ENCODE data around the gene UGT1A7.

DNA sequence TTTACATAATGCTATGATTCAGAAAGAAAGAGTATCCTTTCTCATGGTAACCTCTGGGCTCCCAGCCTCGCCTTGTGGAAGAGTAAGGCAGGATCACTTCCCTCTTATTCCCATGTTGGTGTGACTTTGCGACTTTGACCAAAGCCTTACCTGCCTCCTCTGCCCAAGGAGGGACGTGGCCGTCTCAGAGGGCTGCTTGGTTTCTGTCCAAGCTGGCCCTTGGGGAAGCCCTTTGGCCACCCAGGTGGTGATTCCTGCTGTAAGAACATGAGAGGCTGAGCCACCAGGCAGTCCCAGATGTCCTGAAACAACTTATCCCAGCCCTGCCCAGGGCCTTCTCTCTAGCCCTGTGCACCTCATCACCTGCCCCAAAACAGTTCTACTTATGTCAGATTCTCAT lies 17.0 kb downstream of the UGT1A7 start:
- TF ChIP-seq, protein P1, sequence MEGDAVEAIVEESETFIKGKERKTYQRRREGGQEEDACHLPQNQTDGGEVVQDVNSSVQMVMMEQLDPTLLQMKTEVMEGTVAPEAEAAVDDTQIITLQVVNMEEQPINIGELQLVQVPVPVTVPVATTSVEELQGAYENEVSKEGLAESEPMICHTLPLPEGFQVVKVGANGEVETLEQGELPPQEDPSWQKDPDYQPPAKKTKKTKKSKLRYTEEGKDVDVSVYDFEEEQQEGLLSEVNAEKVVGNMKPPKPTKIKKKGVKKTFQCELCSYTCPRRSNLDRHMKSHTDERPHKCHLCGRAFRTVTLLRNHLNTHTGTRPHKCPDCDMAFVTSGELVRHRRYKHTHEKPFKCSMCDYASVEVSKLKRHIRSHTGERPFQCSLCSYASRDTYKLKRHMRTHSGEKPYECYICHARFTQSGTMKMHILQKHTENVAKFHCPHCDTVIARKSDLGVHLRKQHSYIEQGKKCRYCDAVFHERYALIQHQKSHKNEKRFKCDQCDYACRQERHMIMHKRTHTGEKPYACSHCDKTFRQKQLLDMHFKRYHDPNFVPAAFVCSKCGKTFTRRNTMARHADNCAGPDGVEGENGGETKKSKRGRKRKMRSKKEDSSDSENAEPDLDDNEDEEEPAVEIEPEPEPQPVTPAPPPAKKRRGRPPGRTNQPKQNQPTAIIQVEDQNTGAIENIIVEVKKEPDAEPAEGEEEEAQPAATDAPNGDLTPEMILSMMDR (IDR thresholded peaks at IDR 0.05), result no peak
- TF ChIP-seq POLR2A (IDR thresholded peaks at IDR 0.05), result no peak

Measured in body of pancreas (tissue), 4 donors.